ENCODE data around the gene TRIM34.
"Not testable (repeated sequence)": the region's sequence is repeated elsewhere in the genome, so short reads cannot be mapped to it uniquely, and the experiment has no call there.

The TRIM34 gene

DNA sequence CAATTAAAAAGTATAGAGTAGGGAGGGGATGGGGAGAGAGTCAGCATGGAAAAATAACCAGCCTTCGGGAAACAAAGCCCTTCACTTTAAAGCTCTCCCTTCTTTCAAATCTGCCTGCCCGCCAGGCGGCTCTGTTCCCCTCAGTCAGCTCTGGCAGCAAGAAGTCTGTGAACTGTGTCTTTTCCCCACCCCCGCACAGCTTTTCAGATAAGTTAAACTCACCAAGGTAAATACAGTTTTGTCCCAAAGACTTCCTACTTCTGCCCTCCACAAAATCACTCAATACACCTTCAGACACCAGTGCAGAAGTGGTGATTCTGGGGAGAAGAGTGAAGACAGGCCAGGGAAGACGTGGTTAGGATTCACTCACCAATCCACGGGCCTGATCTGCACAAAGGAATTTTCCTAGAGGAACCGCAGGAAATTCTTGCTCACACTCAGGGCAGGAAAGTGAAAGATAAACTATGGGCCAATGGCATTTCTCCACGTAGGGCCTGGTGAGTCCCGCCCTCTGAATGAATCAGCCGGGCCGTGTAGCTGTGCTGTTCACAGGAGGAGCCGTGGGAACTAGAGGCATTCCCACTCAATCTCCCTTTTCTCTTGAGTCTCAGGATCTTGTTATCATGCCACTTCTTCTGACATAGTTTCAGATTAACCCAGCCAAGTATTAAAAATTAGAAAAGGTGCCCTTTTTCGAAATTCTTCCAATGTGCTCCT, 60.0 kb downstream of the TRIM34 start, which contains the start of gene TRIM5:
TRIM5 (minus strand) TSS at position 429 of the 717 bp plus-strand sequence. CDS start 4,897 bp downstream, outside the sequence.
- TF ChIP-seq, protein P1, sequence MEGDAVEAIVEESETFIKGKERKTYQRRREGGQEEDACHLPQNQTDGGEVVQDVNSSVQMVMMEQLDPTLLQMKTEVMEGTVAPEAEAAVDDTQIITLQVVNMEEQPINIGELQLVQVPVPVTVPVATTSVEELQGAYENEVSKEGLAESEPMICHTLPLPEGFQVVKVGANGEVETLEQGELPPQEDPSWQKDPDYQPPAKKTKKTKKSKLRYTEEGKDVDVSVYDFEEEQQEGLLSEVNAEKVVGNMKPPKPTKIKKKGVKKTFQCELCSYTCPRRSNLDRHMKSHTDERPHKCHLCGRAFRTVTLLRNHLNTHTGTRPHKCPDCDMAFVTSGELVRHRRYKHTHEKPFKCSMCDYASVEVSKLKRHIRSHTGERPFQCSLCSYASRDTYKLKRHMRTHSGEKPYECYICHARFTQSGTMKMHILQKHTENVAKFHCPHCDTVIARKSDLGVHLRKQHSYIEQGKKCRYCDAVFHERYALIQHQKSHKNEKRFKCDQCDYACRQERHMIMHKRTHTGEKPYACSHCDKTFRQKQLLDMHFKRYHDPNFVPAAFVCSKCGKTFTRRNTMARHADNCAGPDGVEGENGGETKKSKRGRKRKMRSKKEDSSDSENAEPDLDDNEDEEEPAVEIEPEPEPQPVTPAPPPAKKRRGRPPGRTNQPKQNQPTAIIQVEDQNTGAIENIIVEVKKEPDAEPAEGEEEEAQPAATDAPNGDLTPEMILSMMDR (IDR thresholded peaks at IDR 0.05) = no peak
- Histone ChIP-seq H3K27ac (peak within 1 kb of the TSS; percentile 85 to 88), H3K4me3 (peak within 1 kb of the TSS; percentile 63)
- DNase-seq (ENCODE audit: low spot score) = peak; percentile 95

DNA sequence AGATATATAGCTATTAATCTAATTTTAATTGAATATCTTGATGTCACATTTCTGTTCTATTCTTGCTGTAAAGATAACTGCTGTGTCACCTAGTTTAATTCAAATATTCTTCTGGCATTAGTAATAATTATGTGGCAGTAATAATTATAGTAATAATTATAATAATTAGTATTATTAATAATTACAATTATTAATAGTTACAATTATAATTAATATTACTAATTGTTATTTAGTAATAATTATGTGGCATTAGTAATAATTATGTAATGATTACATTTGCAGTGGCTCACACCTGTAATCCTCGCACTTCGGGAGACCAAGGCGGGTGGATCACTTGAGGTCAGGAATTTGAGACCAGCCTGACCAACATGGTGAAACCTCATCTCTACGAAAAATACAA, 61.6 kb downstream of the TRIM34 start:
- Histone ChIP-seq H3K27ac (no peak overlapping the region), H3K4me3 (no peak overlapping the region)
- TF ChIP-seq, protein P1 (IDR thresholded peaks at IDR 0.05) = no peak
- no peak for DNase-seq (ENCODE audit: low spot score)

DNA sequence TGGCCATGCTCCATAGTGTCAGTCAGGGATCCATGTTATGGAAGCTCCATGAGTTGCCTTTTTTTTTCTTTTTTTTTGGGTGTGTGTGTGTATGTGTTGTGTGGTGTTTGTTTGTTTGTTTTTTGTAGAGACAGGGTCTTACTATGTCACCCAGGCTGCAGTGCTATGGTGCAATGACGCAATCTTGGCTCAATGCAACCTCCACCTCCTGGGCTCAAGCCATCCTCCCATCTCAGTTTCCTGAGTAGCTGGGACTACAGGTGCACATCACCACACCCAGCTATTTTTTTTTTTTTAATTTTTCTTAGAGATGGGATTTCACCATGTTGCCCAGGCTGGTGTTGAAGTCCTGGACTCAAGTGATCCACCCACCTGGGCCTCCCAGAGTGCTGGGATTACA, 63.7 kb downstream of the TRIM34 start:
- H3K27ac ChIP-seq = peak overlapping the region in 1 of 2 donors; percentile 89
- no peak for DNase-seq (ENCODE audit: low spot score)
- no peak overlapping the region for H3K4me3 ChIP-seq
- TF ChIP-seq, protein P1 (IDR thresholded peaks at IDR 0.05) = no peak

DNA sequence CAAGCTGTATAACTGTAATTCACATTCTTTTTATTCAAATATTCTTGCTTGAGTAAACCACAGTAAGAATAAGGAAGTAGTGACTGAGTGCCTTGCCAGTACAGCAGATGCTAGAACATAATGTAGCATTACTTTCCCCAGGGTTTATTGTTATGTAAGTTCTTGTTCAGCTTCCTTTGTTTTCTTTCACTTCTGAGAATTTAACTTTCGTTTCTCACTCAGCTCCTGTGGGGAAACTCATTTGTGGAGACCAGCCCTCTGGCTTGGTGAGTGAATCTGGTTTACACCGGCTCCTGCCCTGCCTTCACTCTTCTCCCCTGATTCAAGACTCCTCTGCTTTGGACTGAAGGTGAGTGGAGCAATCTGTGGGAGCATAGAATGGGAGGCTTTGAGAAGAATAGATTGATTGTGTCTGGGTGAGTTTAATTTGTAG, 64.8 kb downstream of the TRIM34 start, which contains the start of gene TRIM22:
TRIM22 (plus strand) TSS at position 240 of the 433 bp plus-strand sequence. CDS start 6,443 bp downstream, outside the sequence.
- peak within 1 kb of the TSS; percentile 64 for H3K4me3 ChIP-seq
- TF ChIP-seq, protein P1 (IDR thresholded peaks at IDR 0.05) = no peak
- DNase-seq (ENCODE audit: low spot score) = no peak
- peak within 1 kb of the TSS; percentile 85 to 89 for H3K27ac ChIP-seq

DNA sequence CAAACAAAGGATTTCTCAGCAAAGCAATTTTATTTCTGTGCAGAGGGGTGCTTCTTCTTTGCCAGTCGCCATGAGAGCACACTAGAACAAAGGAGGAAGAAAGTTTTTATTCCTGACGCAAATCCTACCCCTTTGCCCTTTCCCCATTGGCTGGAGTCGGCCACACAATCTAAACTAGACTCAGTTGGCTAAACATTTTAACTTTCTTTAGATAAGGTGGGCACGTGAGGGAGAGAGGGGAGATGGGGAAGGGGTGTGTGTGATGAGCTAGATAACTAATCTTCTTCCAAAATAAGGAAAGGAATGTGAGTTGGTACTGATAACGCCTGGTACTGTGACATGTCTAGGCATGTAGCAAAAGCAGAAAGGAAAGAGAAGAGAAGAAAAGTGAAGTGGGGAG, 65.4 kb downstream of the TRIM34 start:
- peak overlapping the region; percentile 85 to 89 for H3K27ac ChIP-seq
- peak overlapping the region; percentile 64 for H3K4me3 ChIP-seq
- no peak for DNase-seq (ENCODE audit: low spot score)
- TF ChIP-seq, protein P1 (IDR thresholded peaks at IDR 0.05) = no peak

DNA sequence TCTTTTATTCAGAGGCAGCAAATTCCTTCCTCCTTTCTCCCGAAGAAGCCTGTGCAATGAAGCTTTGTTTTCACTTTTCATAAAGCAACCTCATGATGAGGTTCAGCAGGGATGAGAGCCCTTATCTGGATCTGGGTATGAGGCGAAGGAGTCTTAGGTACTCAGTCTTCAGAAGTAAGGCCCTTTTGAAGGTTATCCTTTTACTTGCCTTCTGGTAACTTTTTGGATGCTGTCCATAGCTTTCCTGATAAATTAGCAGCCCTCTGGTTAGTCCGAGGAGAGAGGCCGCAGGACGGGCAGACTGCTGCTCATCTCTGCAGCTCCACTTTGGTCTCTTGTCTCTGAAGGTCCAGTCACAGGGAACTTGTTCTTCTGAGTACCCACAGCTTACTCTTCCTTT, 65.9 kb downstream of the TRIM34 start:
- H3K4me3 ChIP-seq = peak overlapping the region; percentile 64
- peak; percentile 76 for DNase-seq (ENCODE audit: low spot score)
- TF ChIP-seq, protein P1 (IDR thresholded peaks at IDR 0.05) = no peak
- H3K27ac ChIP-seq = peak overlapping the region; percentile 85 to 89

DNA sequence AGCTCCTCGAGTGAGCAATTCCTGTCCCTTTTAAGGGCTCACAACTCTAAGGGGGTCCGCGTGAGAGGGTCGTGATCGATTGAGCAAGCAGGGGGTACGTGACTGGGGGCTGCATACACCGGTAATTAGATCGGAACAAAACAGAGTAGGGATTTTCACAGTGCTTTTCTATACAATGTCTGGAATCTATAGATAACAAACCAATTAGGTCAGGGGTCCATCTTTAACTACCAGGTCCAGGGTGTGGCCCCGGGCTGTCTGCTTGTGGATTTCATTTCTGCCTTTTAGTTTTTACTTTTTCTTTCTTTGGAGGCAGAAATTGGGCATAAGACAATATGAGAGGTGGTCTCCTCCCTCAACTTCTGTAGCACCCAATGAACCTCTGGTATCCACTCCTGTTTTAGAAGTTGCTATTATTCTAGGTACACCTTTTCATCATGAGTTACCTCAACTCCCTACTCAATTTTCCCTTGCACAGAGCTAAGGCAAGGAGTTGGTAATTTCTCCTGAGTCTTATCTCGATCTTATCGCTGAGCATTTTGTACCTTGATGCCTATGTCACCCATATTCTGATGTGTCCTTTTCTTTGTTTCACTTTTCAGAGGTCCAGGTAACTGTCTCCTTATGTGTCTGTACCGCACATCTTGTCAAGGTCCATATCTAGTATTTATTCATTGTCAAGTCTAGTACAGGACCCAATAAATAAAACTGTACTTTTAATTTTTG, 66.6 kb downstream of the TRIM34 start:
- not testable (repeated sequence) for DNase-seq (ENCODE audit: low spot score)
- peak overlapping the region; percentile 64 for H3K4me3 ChIP-seq
- H3K27ac ChIP-seq = peak overlapping the region; percentile 85 to 89

Measured in coronary artery (tissue), 2 donors.